ENCODE data around the gene STK10. TPM values are rescaled to one million over a fixed set of nuclear protein-coding genes. Genes with fewer than 3 reads are reported as not detected.
A peak's percentile ranks its signal among the peaks of the same experiment; 100 is the strongest.

STK10 gene
- total and polyA plus RNA-seq, 9 of the 15 experiments (the other 6 are each of a cell fraction or from before 2014, with no cell fraction given) = 0.30 to 6.7 (median 2.4) TPM

DNA sequence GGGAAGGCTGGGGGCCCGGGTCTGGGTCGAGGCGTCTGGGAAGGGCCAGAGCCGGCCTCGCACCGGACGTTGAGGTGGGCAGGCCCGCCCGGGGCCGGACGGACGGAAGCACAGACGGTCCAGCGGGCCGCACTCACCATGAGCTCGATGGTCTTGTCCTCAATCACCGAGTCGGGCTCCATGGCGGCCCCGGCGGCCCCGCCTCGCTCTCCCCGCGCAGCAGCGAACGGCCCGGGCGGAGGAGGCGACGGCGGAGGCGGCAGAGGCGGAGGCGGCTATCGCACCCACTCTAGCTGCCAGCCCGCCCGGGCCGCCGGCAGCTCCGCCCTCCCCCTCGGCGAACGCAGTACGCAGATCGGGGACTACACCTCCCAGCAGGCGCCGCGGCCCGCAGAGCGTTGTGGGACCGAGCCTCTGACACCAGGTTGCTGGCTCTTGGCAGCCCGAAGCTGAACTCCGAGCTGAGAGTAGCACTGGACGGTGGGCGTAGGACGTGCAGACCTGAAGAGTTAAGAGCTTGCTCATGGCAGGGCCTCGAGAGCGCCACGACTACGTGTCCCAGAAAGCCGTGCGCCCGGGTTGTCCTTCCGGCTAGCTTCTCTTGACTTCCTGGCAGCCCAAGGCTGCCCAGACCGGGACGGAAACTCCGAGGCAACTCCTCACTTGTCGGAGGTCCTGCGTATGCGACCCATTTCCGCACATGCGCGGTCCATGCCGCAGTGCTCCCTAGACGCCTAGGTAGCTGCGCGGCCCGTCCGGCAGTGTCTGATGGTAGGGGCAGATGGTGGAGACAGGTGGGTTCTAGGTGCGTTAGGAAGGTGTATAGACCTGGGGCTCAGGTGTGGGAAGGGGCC lies 181.5 kb downstream of the STK10 start, which contains the start of gene FBXW11 (continued):
- TF ChIP-seq, protein P1, sequence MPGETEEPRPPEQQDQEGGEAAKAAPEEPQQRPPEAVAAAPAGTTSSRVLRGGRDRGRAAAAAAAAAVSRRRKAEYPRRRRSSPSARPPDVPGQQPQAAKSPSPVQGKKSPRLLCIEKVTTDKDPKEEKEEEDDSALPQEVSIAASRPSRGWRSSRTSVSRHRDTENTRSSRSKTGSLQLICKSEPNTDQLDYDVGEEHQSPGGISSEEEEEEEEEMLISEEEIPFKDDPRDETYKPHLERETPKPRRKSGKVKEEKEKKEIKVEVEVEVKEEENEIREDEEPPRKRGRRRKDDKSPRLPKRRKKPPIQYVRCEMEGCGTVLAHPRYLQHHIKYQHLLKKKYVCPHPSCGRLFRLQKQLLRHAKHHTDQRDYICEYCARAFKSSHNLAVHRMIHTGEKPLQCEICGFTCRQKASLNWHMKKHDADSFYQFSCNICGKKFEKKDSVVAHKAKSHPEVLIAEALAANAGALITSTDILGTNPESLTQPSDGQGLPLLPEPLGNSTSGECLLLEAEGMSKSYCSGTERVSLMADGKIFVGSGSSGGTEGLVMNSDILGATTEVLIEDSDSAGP (CRISPR knock-in tag; IDR thresholded peaks at IDR 0.05) = no peak
- TF ChIP-seq, protein P2, sequence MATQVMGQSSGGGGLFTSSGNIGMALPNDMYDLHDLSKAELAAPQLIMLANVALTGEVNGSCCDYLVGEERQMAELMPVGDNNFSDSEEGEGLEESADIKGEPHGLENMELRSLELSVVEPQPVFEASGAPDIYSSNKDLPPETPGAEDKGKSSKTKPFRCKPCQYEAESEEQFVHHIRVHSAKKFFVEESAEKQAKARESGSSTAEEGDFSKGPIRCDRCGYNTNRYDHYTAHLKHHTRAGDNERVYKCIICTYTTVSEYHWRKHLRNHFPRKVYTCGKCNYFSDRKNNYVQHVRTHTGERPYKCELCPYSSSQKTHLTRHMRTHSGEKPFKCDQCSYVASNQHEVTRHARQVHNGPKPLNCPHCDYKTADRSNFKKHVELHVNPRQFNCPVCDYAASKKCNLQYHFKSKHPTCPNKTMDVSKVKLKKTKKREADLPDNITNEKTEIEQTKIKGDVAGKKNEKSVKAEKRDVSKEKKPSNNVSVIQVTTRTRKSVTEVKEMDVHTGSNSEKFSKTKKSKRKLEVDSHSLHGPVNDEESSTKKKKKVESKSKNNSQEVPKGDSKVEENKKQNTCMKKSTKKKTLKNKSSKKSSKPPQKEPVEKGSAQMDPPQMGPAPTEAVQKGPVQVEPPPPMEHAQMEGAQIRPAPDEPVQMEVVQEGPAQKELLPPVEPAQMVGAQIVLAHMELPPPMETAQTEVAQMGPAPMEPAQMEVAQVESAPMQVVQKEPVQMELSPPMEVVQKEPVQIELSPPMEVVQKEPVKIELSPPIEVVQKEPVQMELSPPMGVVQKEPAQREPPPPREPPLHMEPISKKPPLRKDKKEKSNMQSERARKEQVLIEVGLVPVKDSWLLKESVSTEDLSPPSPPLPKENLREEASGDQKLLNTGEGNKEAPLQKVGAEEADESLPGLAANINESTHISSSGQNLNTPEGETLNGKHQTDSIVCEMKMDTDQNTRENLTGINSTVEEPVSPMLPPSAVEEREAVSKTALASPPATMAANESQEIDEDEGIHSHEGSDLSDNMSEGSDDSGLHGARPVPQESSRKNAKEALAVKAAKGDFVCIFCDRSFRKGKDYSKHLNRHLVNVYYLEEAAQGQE (IDR thresholded peaks at IDR 0.05; ENCODE audit: borderline replicate concordance) = no peak
- TF ChIP-seq, protein P2 (CRISPR knock-in tag; IDR thresholded peaks at IDR 0.05; ENCODE audit: low read depth) = no peak
- TF ChIP-seq, protein P3, sequence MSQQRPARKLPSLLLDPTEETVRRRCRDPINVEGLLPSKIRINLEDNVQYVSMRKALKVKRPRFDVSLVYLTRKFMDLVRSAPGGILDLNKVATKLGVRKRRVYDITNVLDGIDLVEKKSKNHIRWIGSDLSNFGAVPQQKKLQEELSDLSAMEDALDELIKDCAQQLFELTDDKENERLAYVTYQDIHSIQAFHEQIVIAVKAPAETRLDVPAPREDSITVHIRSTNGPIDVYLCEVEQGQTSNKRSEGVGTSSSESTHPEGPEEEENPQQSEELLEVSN (IDR thresholded peaks at IDR 0.05; ENCODE audit: borderline replicate concordance in 1 of 2, extremely low read depth in 1 of 2, insufficient read depth in 1 of 2, insufficient read length in 1 of 2, low read depth in 1 of 2, low read length in 1 of 2, poor library complexity in 1 of 2, severe bottlenecking in 1 of 2) = peak in 1 of 2 experiments; percentile 48
- no peak for TF ChIP-seq NELFE (IDR thresholded peaks at IDR 0.05; ENCODE audit: insufficient read depth, insufficient read length)
- no peak for TF ChIP-seq SMC3 (conservative IDR thresholded peaks at IDR 0.05; ENCODE audit: insufficient read depth, low read depth, low read length)
- TF ChIP-seq ZNF311 (CRISPR knock-in tag; IDR thresholded peaks at IDR 0.05) = peak; percentile 77
- TF ChIP-seq ZNF239 (CRISPR knock-in tag; IDR thresholded peaks at IDR 0.05) = no peak
- no peak for TF ChIP-seq ZSCAN32 (CRISPR knock-in tag; IDR thresholded peaks at IDR 0.05)
